ENCODE results near the gene USP5. TPM values are rescaled to one million over a fixed set of nuclear protein-coding genes. Genes with fewer than 3 reads are reported as not detected.

The USP5 gene
- total RNA-seq, 2 donors from 2014 or later, result 120 to 257 TPM

DNA sequence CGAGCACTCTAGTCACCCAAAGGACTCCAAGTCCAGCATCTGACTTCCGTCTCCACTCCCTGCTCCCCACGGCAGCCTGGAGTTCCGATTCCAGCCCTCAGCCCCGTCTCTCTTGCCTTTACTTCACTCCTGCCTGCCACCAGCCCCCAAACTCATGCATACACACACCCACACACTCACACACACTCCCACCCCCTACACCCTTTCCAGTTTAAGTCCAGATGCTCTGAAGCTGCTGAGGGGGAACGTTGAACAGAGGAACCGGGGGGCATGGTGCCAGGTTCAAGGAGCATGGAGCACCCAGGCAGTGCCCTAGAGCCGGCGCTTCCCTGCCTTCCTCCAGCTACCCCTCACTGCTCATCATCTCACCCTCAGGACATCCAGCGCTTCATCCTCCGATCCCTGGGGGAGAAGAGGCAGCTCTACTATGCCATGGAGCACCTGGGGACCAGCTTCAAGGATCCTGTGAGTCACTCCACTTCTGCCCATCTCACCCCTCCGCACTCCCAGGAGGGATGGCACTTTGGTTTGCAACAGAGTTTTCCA is 20.4 kb upstream of the USP5 start:
- Histone ChIP-seq H3K4me1 (ENCODE audit: control insufficient read depth, insufficient read depth, low read length) (peaks cover 2% of the 10 kb centered on the region), H3K9ac (ENCODE audit: extremely low read depth, low read length, poor library complexity, severe bottlenecking) (no peak overlapping the region), H3K36me3 (ENCODE audit: control insufficient read depth, insufficient read depth, low read length) (peaks cover 40% of the 10 kb centered on the region), H3K4me3 (ENCODE audit: low read length) (no peak overlapping the region), H3K9me3 (ENCODE audit: control insufficient read depth, low read length) (no peaks in the 10 kb centered on the region), H3K27ac (ENCODE audit: low read depth, low read length) (no peak overlapping the region), H3K27me3 (ENCODE audit: control insufficient read depth, insufficient read depth, low read length, poor library complexity, severe bottlenecking) (no peaks in the 10 kb centered on the region)
- Mint-ChIP-seq H3K4me3 (no peak overlapping the region), H3K27me3 (ENCODE audit: insufficient read depth) (peaks cover 13% of the 10 kb centered on the region), H3K4me1 (peaks cover 13% of the 10 kb centered on the region), H3K36me3 (ENCODE audit: low read depth) (peaks cover 46% of the 10 kb centered on the region), H3K9me3 (no peaks in the 10 kb centered on the region), H3K27ac (no peak overlapping the region)
- no peak for DNase-seq
- 88 to 95% methylated on average over 7 to 12 of the region's 12 CpGs for WGBS, 2 experiments (ENCODE audit: insufficient coverage in 1 of 2, insufficient read length in 1 of 2)
- no peak for TF ChIP-seq CTCF (conservative IDR thresholded peaks at IDR 0.05)

DNA sequence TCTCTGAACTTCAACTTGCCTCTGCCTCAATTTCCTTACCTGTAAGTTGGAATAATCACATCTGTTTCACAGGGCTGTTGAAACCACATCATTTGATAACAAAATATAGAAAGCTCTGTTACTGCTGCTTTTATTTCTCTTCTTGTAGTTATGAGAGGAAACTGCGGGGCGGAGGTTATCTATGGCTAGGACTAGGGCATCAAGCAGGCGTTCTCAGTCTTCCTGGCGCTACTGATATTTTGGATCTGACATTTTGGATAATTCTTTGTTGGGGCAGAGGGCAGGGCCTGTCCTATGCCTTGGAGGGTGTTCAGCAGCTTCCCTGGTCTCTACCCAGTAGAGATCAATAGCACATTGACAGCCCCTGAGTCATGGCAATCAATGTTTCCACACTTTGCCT is 19.8 kb upstream of the USP5 start:
- Mint-ChIP-seq H3K9me3 (no peaks in the 10 kb centered on the region), H3K36me3 (ENCODE audit: low read depth) (peaks cover 52% of the 10 kb centered on the region), H3K4me3 (no peak overlapping the region), H3K4me1 (peaks cover 13% of the 10 kb centered on the region), H3K27ac (no peak overlapping the region), H3K27me3 (ENCODE audit: insufficient read depth) (peaks cover 7% of the 10 kb centered on the region)
- Histone ChIP-seq H3K27ac (ENCODE audit: low read depth, low read length) (no peak overlapping the region), H3K4me3 (ENCODE audit: low read length) (no peak overlapping the region), H3K36me3 (ENCODE audit: control insufficient read depth, insufficient read depth, low read length) (peaks cover 45% of the 10 kb centered on the region), H3K4me1 (ENCODE audit: control insufficient read depth, insufficient read depth, low read length) (peaks cover 2% of the 10 kb centered on the region), H3K27me3 (ENCODE audit: control insufficient read depth, insufficient read depth, low read length, poor library complexity, severe bottlenecking) (no peaks in the 10 kb centered on the region), H3K9me3 (ENCODE audit: control insufficient read depth, low read length) (no peaks in the 10 kb centered on the region), H3K9ac (ENCODE audit: extremely low read depth, low read length, poor library complexity, severe bottlenecking) (no peak overlapping the region)
- 91 to 97% methylated on average over 4 of the region's 4 CpGs for WGBS, 2 experiments (ENCODE audit: insufficient coverage in 1 of 2, insufficient read length in 1 of 2)
- no peak for DNase-seq
- TF ChIP-seq CTCF (conservative IDR thresholded peaks at IDR 0.05), result no peak

GRCh38 chr12:6833189-6833890 is 18.6 kb upstream of the USP5 start:
- peaks cover 6% of the 10 kb centered on the region for H3K4me1 Mint-ChIP-seq
- H3K9me3 Mint-ChIP-seq, result no peaks in the 10 kb centered on the region

More at GRCh38 chr12:6833189-6833890, 18.6 kb upstream of the USP5 start:
- no peak overlapping the region for H3K9ac ChIP-seq (ENCODE audit: extremely low read depth, low read length, poor library complexity, severe bottlenecking)
- no peaks in the 10 kb centered on the region for H3K9me3 ChIP-seq (ENCODE audit: control insufficient read depth, low read length)
- Mint-ChIP-seq H3K4me3 (no peak overlapping the region), H3K27me3 (ENCODE audit: insufficient read depth) (peaks cover 3% of the 10 kb centered on the region), H3K27ac (no peak overlapping the region), H3K36me3 (ENCODE audit: low read depth) (peaks cover 62% of the 10 kb centered on the region)
- no peak for TF ChIP-seq CTCF (conservative IDR thresholded peaks at IDR 0.05)
- H3K4me1 ChIP-seq (ENCODE audit: control insufficient read depth, insufficient read depth, low read length), result no peaks in the 10 kb centered on the region
- H3K27ac ChIP-seq (ENCODE audit: low read depth, low read length), result no peak overlapping the region
- no peaks in the 10 kb centered on the region for H3K27me3 ChIP-seq (ENCODE audit: control insufficient read depth, insufficient read depth, low read length, poor library complexity, severe bottlenecking)
- no peak for DNase-seq
- peaks cover 57% of the 10 kb centered on the region for H3K36me3 ChIP-seq (ENCODE audit: control insufficient read depth, insufficient read depth, low read length)
- 92 to 96% methylated on average over 4 to 6 of the region's 6 CpGs for WGBS, 2 experiments (ENCODE audit: insufficient coverage in 1 of 2, insufficient read length in 1 of 2)
- no peak overlapping the region for H3K4me3 ChIP-seq (ENCODE audit: low read length)
